Fibroblast of lung (primary cell): Measurements from ENCODE around the gene TENT4A.

ENCODE experiments used
- CTCF ChIP-seq, 2 donors: IDR thresholded peaks in 1 of 2; conservative IDR thresholded peaks in 1 of 2; 1 replicate in 1 of 2; 2 replicates in 1 of 2; pipeline ENCODE4 v1.5.1; 2011 to 2012; ENCODE audit warnings: low read length in 2 of 2, control low read depth in 1 of 2, inconsistent platforms in 1 of 2, low read depth in 1 of 2, mild to moderate bottlenecking in 1 of 2
- EZH2 ChIP-seq: IDR thresholded peaks from 2 replicates; pipeline ENCODE4 v1.5.1; 2012; ENCODE audit warnings: low read length, control low read depth, mild to moderate bottlenecking; ENCODE audit errors: missing control alignments

GRCh38 chr5:6790346-6790865, 77.2 kb downstream of the TENT4A start:
- TF ChIP-seq CTCF (conservative IDR thresholded peaks at IDR 0.05 in 1 of 2, IDR thresholded peaks at IDR 0.05 in 1 of 2; ENCODE audit: low read depth in 1 of 2, low read length in 2 of 2) (no peak), EZH2 (no peak)
